GM23338 (cell line): ENCODE results near the gene IGSF21. TPM values are rescaled to one million over a fixed set of nuclear protein-coding genes. Genes with fewer than 3 reads are reported as not detected.

Source experiments
- ATAC-seq: fragments of 200-7000 bp; cut with Tn5 transposase; 3 replicates; pipeline ENCODE4 v1.9.1; 2020
- DNase-seq: peaks from one replicate; pipeline ENCODE4 v3.0.0-alpha.2; 2015; ENCODE audit warnings: low spot score
- H2AFZ ChIP-seq: fragments of 200-600 bp; sonication (generic); 2 replicates; pipeline ENCODE4 v1.8.0; 2016; ENCODE audit warnings: antibody characterized with exemption, mild to moderate bottlenecking, moderate library complexity
- H3F3A ChIP-seq: fragments of 200-600 bp; sonication (generic); replicated peaks from 2 replicates; pipeline ENCODE4 v1.8.0; 2017; ENCODE audit warnings: antibody characterized with exemption, mixed run types, low read depth
- H3K27ac ChIP-seq: fragments of 200-600 bp; sonication (generic); 2 replicates; pipeline ENCODE4 v1.6.1; 2016; ENCODE audit warnings: low read depth
- H3K27me3 ChIP-seq: fragments of 200-600 bp; sonication (generic); 2 replicates; pipeline ENCODE4 v1.8.0; 2016; ENCODE audit warnings: mild to moderate bottlenecking, mixed run types, moderate library complexity; ENCODE audit not compliant: insufficient read depth
- H3K36me3 ChIP-seq: fragments of 200-600 bp; sonication (generic); 2 replicates; pipeline ENCODE4 v1.8.0; 2016; ENCODE audit warnings: mild to moderate bottlenecking; ENCODE audit not compliant: insufficient read depth
- H3K4me1 ChIP-seq: fragments of 200-600 bp; sonication (generic); 2 replicates; pipeline ENCODE4 v1.8.0; 2016; ENCODE audit warnings: mild to moderate bottlenecking, moderate library complexity; ENCODE audit not compliant: insufficient read depth
- H3K4me2 ChIP-seq: fragments of 200-600 bp; sonication (generic); 2 replicates; pipeline ENCODE4 v1.7.1; 2017; ENCODE audit warnings: mixed run types
- H3K4me3 ChIP-seq: fragments of 200-600 bp; sonication (generic); 2 replicates; pipeline ENCODE4 v1.6.1; 2016; ENCODE audit warnings: mixed run types
- H3K79me2 ChIP-seq: fragments of 200-600 bp; sonication (generic); replicated peaks from 2 replicates; pipeline ENCODE4 v1.8.0; 2017; ENCODE audit warnings: mild to moderate bottlenecking; ENCODE audit not compliant: insufficient read depth
- H3K9me2 ChIP-seq: fragments of 200-600 bp; sonication (generic); 2 replicates; pipeline ENCODE4 v1.8.0; 2017; ENCODE audit not compliant: insufficient read depth
- H4K20me1 ChIP-seq: fragments of 200-600 bp; sonication (generic); replicated peaks from 2 replicates; pipeline ENCODE4 v1.8.0; 2017; ENCODE audit warnings: mild to moderate bottlenecking; ENCODE audit not compliant: insufficient read depth
- H3K27ac Mint-ChIP-seq: 2 replicates; pipeline ENCODE4 v1.8.0; 2020; ENCODE audit warnings: inconsistent platforms, mild to moderate bottlenecking, moderate library complexity, mixed read lengths
- H3K27me3 Mint-ChIP-seq: 3 replicates; pipeline ENCODE4 v1.8.0; 2022; ENCODE audit warnings: low read depth, mild to moderate bottlenecking, moderate library complexity, mixed read lengths, inconsistent platforms; ENCODE audit not compliant: insufficient read depth, poor library complexity
- H3K36me3 Mint-ChIP-seq: 3 replicates; pipeline ENCODE4 v1.8.0; 2021; ENCODE audit warnings: low read depth, mild to moderate bottlenecking, inconsistent platforms, moderate library complexity, mixed read lengths
- H3K4me1 Mint-ChIP-seq: 3 replicates; pipeline ENCODE4 v1.8.0; 2020; ENCODE audit warnings: mild to moderate bottlenecking, inconsistent platforms, mixed read lengths
- H3K4me3 Mint-ChIP-seq: 3 replicates; pipeline ENCODE4 v1.8.0; 2021; ENCODE audit warnings: moderate library complexity, mild to moderate bottlenecking, inconsistent platforms, mixed read lengths
- H3K9me3 Mint-ChIP-seq: 3 replicates; pipeline ENCODE4 v1.8.0; 2020; ENCODE audit warnings: moderate library complexity, mild to moderate bottlenecking, inconsistent platforms, mixed read lengths
- CREB1 ChIP-seq: fragments of 250-450 bp; sonication (Bioruptor Pico); IDR thresholded peaks from 2 replicates; pipeline ENCODE4 v1.5.0; 2020; ENCODE audit warnings: low read depth, mild to moderate bottlenecking, moderate library complexity
- CTCF ChIP-seq, 2 experiments: fragments of 200-600 bp in 1 of 2; sonication (generic) in 1 of 2; conservative IDR thresholded peaks; 2 replicates each; pipeline versions ENCODE4 v1.5.1 to v1.6.1; 2016 to 2017; ENCODE audit warnings: antibody characterized with exemption in 2 of 2, low read depth in 2 of 2, mild to moderate bottlenecking in 2 of 2, moderate library complexity in 1 of 2
- ETS1 ChIP-seq: IDR thresholded peaks from 2 replicates; pipeline ENCODE4 v1.6.1; 2016; ENCODE audit warnings: antibody characterized with exemption
- EZH2phosphoT487 ChIP-seq: fragments of 200-600 bp; sonication (generic); IDR thresholded peaks from one replicate; pipeline ENCODE4 v1.8.1; 2018; ENCODE audit warnings: antibody characterized with exemption; ENCODE audit not compliant: unreplicated experiment
- JUNB ChIP-seq: IDR thresholded peaks from one replicate; pipeline ENCODE4 v1.6.1; 2016; ENCODE audit warnings: antibody characterized with exemption; ENCODE audit not compliant: unreplicated experiment
- NANOG ChIP-seq: IDR thresholded peaks from 2 replicates; pipeline ENCODE4 v1.6.1; 2016; ENCODE audit warnings: antibody characterized with exemption, borderline replicate concordance
- POLR2AphosphoS5 ChIP-seq: IDR thresholded peaks from 2 replicates; pipeline ENCODE4 v1.6.1; 2016; ENCODE audit warnings: antibody characterized with exemption, low read depth
- REST ChIP-seq: IDR thresholded peaks from one replicate; pipeline ENCODE4 v1.6.1; 2018; ENCODE audit warnings: antibody characterized with exemption; ENCODE audit not compliant: unreplicated experiment
- STAT1 ChIP-seq: IDR thresholded peaks from one replicate; pipeline ENCODE4 v1.6.1; 2016; ENCODE audit warnings: antibody characterized with exemption; ENCODE audit not compliant: unreplicated experiment
- ZNF331 ChIP-seq: fragments of 250-450 bp; sonication (Bioruptor Pico); IDR thresholded peaks from 2 replicates; pipeline ENCODE4 v1.5.0; 2020; ENCODE audit warnings: low read depth, mild to moderate bottlenecking, moderate library complexity
- ZNF462 ChIP-seq: fragments of 250-450 bp; sonication (Bioruptor Pico); IDR thresholded peaks from 2 replicates; pipeline ENCODE4 v1.5.0; 2020; ENCODE audit warnings: mild to moderate bottlenecking, moderate library complexity
- polyA plus RNA-seq: library from polyadenylated mRNA; unstranded; fragments of >200 nt; fragmentation: Nextera tagmentation; extraction: Ambion mirVana; gene quantifications from 2 replicates; pipeline ENCODE4 v1.2.1, GENCODE V29; 2016
- total RNA-seq: library from RNA; depleted of rRNA; stranded (reverse); fragments of >200 nt; shearing (Covaris generic); gene quantifications from 2 replicates; pipeline ENCODE4 v1.2.3, GENCODE V29; 2014

The IGSF21 gene
- total and polyA plus RNA-seq, 2 experiments from 2014 or later: 15.6 to 15.7 TPM

- DNase-seq: no peak
- H3K27me3 ChIP-seq: no peaks in the 10 kb centered on the region
- peaks cover 4% of the 10 kb centered on the region for H3K27me3 Mint-ChIP-seq
- H3K79me2 ChIP-seq: no peaks in the 10 kb centered on the region
- peaks cover 6% of the 10 kb centered on the region; the same call in 1 of the 2 replicates for H3F3A ChIP-seq
- H3K4me1 Mint-ChIP-seq: peaks cover 19% of the 10 kb centered on the region
- no peaks in the 10 kb centered on the region for H3K36me3 Mint-ChIP-seq
- H3K4me3 Mint-ChIP-seq: no peak overlapping the region
- 0 out of 3 replicates have a peak, but pooled peaks cover 2% of the 10 kb centered on the region for H3K9me3 Mint-ChIP-seq
- H3K9me2 ChIP-seq: no peaks in the 10 kb centered on the region
- H3K4me1 ChIP-seq: peaks cover 20% of the 10 kb centered on the region
- H3K36me3 ChIP-seq: no peaks in the 10 kb centered on the region
- H2AFZ ChIP-seq: no peak overlapping the region
- H3K4me3 ChIP-seq: no peak overlapping the region
- TF ChIP-seq ZNF331 (CRISPR knock-in tag) (no peak), POLR2AphosphoS5 (no peak), NANOG (no peak), CREB1 (CRISPR knock-in tag) (no peak), JUNB (no peak), REST (no peak), ZNF462 (no peak), STAT1 (no peak), CTCF (conservative IDR thresholded peaks at IDR 0.05; ENCODE audit: low read depth in 2 of 2) (no peak), EZH2phosphoT487 (no peak), ETS1 (no peak)
- no peak overlapping the region for H3K27ac ChIP-seq
- no peaks in the 10 kb centered on the region for H4K20me1 ChIP-seq
- no peak overlapping the region for H3K27ac Mint-ChIP-seq
- ATAC-seq: no peak
- no peak overlapping the region for H3K4me2 ChIP-seq
Observed at GRCh38 chr1:18304151-18304869, 196.7 kb downstream of the IGSF21 start.
